DLD1 (cell line): ENCODE results near the gene ARVCF.

Experiments
- in situ Hi-C: cut with HindIII; loops from 2 replicates; pipeline ENCODE4 v1.10.0; 2017; ENCODE audit warnings: low sequenced_read_pairs

The ARVCF gene

DNA sequence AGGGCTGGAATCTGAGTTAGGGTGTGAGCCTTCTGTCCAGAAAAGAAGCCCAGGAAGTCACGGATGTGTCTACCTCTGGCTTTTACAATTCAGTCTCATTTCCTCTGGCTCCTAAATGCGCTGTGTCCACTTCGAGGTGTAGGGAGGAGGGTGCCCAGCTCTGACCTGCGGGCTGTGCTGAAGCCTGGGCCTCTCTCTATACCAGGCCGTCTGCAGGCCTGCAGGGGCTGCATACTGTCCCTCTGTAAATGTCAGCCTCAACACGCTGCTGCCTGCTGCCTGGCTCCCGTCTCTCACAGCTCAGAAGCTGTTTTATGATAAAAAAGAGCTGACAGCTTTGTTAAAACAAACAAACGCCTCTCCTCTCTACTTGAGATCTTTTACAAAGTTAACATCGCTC, 14.5 kb downstream of the ARVCF start:
- in situ Hi-C loops, result no loop called here

DNA sequence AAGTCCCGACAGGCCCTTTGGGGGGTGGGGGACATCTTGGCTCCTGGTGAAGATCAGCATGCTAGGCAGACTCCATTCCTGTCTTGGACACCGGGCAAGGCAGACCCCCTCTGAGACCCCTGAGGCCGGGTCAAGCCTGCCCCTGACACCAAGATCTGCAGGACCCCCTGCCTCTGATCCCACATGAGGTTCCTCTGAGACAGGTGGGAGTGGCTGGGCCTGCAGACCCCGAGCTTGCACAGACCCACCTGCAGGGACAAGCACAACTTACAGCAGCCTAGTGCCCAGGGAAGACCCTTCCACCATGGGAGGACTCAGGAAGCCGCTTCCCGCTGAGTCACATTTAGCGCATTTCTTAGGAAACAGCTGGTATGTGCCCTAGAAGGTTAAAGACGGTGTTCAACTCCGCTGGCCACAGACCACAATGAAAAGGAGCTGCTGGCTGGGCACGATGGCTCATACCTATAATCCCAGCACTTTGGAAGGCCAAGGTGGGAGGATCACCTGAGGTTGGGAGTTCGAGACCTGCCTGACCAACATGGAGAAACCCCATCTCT, 15.5 kb downstream of the ARVCF start:
- in situ Hi-C loops, result no loop called here

DNA sequence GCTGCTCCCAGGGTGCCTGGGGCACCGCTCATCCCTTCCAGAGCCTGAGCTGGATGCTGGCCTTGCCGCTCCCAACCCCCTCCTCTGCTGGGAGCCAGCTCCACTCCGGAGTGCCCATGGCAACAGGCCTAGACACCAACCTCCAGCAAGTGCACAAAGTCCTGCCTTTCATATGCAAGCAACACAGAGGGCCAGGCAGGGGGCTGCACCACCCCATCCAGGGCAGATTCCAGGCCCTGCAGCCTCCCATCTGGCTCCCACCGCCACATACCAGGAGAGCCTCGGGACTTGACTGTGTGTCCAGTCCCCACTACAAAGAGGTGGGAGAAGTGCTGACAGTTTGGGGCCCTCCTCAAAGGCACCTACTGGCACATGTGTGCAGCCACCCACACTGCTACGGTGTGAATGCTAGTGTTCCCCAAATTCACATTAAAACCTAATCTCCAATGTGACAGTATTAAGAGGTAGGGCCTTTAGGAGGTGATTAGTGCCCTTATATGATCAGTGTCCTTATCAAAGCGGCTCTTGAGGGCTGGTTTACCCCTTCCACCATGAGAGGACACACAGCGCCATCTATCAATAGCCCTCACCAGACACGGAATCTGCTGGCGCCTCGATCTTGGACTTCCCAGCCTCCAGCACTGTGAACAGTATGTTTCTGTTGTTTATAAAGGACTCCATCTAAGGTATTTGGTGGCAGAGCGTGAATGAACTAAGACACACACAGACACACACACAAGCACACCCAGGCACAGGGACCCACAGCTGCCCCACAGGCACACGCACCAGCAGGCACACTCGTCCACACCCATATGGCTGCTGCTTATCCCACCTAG, 16.2 kb downstream of the ARVCF start:
- in situ Hi-C loops, result no loop called here

DNA sequence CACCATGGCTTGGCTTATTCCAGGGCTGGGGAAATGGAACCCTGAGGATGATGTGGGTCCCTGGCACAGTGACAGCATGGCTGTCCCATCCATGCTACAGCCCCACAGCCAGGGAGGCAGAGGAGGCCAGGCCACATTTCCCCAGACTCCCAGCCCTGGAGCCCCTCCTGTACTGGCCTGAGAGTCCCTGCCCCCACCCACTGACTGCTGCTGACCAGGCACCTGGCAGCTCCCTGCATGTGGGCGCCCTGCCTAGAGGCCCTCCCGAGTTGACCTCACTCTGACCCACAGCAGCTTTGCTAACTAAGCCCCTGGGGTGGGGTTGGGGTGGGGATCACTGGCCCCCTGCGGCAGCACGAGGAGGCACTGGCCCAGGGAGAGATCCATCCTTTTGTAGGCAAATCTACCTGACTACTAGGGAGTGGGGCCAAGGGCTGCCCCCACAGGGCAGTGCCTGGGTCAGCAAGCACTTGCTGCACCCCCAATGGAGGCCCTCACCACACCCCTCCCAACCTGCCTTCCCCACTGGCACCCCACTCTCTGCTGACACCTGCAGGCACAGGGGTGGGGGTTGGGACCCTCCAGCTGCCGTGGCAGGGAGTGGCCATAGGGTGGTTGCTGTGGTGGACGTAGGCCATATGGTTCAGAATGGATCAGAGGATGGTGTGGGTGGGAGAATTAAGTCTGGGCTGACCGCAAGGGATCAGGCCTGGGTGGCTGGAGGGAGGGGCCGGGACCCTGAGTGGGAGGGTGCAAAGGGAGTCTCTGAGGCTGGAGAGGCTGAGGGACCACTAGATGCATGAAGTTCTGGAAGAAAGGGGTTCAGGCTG, 17.4 kb downstream of the ARVCF start:
- in situ Hi-C loops, result no loop called here

DNA sequence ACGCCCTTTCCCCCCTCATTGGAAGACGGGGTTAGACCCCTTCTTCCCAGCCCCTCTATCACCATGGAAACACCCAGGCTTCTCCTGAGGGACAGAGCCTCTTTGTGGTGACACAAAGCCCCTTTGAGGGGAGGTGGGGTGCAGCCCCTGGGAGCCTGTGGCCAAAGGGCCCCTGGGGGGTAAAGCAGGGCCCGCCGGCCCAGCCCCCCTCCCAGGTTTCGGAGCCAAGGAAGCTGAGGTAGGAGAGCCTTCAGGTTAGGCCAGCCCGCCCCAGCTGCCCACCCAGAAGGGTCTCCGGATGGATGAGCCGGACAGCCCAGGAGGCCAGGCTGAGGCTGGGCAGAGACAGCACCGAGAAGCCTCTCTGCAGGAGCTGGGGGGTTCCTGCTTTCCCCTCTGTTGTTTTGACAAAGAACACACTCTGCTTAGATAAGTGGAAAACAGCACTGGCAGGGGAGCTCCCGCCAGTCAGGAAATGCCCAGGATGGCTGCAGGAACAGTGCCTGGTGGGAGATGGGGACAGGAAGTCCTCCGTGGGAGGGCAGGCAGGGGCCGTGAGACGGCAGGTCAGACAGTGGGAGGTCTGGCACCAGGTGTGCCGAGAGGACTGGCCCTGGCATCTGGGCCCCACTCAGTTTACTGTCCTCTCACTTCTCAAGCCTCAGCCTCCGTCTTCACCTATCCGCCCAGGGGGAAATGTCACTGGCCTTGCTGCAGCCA, 18.2 kb downstream of the ARVCF start:
- in situ Hi-C loops, result no loop called here

DNA sequence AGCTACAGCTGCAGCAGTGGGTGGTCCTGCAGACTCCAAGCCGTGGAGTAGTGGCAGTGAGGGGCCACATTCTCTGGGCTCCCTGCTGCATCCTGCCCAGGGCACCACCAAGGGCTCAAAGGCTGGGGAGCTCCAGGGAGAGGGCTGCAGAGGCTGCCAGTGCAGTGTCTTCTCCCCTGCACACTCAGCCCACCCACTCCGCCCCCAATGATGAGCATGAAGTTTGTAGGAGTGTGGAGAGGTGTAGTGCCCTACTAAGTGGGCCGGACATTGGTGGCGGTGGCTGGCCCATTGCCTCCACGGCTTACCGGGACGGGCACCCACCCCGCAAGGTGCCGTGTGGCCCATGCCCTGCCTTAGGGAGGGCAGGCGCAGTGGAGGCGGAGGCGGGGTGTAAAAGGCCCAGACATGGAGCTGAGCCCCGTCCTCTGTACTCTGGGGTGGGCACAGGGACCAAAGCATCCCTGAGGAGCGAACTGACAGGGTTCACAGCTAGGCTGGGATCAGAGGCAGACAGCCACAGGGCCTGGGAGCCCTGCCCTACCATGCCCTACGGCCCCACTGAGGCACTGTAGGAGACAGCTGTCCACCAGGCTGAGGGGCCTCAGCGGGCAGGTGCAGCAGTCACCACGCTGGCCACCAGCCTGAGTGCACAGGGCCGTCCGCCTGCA, 18.9 kb downstream of the ARVCF start:
- in situ Hi-C loops, result no loop called here

DNA sequence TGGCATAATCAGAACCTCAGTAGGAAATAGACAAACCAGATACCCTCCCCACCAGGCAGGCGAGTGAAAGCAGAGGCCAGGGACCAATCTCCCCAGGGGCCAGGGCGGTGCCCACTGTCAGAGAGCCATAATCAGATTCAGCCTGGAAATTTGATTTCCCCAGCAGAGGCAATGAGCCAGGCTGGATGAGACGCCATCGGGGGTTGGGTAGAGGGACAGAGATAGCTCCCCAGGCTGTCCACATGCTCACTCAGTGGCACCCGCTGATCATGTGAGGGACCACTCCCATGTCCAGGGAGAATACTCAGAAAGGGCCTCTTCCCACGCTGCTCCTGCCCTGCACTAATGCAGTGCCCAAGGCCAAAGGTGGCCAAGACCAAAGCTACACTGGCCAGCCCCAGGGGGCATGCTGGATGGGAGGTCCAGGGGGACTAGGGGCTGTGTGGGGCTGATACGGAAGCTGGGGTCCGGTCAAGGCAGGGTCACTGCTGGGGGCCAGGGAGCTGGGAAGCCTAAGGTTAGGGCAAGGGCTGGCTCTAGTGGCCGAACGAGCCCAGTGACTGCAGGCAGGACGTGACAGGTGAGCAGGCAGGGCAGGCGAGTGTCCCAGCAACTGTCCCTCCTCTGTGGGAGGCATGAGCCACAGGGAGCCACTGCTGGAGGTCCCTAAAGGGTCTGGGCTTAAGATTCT, 19.8 kb downstream of the ARVCF start:
- in situ Hi-C loops, result no loop called here

DNA sequence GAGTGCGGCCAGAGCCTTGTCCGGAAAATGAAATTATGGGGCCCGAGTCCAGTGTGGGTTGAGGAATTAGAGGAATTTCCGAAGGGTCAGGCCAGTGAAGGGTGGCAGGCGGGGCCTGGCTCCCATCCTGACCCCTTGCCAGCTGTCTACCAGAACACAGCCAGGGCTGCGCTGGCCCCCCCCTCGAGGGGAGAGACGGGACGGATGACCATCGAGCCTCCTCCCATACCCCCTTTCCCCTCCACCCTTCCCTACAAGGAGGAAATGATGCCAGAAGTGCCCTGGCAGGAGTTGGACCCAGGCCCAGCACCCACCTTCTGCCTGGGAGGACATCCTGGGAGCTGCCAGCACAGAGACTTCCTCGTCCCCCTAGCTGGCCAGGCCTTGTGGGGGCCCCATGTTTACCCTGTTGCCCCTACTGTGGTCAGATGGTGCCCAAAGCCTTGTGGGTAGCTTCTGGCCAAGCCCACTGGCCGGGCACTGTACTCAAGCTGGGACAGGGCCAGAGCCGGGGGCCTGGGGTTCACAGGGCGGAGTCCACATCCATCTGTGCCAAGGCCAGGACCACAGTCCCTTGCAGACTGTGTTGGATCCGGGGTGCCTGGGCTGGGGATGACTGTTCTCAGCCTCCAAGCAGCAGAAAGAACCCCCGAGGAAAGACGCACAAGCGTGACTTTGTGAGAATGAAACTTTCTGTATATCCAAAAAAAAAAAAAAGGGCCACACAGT, 20.8 kb downstream of the ARVCF start:
- in situ Hi-C loops, result no loop called here

DNA sequence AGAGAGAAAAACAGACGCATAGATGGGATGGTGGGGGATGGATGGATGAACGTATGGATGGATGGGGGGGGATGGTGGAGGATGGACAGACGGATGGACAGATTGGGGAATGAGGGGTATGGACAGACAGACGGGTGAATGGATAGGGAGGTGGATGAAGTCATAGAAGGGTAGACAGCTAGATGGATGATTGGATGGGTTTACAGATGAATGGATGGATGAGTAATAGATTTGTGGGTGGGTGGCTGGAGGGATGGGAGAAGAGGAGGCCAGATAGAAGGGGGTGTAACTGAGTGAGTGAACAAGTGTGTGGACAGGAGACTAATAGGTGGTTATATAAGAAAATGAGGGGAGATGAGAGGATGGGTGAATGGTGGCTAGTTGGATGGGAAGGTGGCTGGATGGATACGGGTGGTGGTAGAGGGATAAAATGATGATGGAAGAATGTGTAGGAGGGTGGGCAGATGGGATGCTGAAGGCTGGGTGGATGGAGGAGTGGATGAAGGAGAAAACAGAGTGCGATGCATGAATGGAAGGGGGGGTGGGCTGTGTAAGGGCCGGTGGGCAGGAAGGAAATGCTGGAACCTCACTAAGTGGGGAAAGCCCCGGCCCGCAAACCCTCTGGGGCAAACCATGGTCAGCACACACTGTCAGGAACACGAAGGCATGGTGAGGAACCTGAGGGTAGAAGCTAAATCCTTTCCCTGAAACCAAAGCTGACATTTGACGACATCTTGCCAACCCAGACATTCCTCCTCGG, 21.6 kb downstream of the ARVCF start:
- in situ Hi-C loops, result no loop called here

DNA sequence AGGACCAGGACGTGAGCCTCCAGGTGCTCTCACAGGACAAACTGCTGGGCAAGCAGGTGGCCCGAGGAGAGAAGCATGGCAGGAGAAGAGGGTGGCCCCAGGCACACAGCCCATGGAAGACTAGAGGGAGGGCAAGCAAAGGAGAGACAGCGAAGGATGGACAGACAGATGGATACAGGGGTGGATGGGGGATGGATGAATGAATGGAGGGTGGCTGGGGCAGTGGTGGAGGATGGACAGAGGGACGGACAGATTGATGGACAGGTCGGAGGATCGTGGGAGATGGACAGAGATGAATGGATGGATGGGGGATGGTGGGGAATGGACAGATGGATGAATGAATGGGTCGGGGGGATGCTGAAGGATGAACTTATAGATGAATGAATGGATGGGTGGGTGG, 22.7 kb downstream of the ARVCF start:
- in situ Hi-C loops, result no loop called here

DNA sequence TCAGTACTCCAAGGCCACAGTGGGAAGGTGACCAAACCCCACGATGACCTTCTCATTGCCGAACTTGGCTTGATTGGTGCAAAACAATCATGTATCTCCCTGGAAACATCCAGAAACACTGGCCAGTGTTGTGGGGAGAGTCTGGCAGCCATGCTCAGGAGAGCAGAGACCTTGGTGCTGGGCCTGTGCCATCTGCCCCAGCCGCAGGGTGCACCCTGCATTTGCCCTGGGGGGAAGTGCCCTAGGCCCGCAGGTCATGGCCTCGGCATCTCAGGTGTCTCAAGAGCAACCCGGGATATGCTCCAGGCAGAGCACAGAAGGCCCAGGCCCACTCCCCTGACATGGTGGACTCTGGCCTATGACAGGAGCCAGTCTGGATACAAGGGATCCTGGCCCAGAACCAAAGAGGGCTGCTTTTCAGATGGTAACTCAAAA, 23.7 kb downstream of the ARVCF start:
- in situ Hi-C loops, result no loop called here

DNA sequence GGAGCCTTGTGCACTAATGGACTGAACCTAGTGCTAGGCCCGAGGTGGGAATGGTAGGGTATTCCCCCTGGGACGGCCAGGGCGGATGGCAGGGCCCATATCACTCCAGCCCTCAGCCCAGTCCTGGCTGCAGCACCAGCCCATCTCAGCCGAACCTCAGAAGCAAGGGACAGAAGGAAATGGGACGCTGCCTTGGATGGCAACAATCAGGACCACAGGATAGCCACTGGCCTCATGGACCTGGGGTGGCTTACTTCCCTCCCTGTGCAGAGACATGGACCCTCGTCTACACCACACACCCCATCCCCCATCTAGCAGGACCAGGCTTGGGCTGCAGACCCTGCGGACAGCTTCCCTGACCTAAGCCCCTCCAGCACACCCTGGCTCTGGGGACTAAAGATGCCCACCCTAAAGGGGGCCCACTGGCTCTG, 24.1 kb downstream of the ARVCF start:
- in situ Hi-C loops, result no loop called here

DNA sequence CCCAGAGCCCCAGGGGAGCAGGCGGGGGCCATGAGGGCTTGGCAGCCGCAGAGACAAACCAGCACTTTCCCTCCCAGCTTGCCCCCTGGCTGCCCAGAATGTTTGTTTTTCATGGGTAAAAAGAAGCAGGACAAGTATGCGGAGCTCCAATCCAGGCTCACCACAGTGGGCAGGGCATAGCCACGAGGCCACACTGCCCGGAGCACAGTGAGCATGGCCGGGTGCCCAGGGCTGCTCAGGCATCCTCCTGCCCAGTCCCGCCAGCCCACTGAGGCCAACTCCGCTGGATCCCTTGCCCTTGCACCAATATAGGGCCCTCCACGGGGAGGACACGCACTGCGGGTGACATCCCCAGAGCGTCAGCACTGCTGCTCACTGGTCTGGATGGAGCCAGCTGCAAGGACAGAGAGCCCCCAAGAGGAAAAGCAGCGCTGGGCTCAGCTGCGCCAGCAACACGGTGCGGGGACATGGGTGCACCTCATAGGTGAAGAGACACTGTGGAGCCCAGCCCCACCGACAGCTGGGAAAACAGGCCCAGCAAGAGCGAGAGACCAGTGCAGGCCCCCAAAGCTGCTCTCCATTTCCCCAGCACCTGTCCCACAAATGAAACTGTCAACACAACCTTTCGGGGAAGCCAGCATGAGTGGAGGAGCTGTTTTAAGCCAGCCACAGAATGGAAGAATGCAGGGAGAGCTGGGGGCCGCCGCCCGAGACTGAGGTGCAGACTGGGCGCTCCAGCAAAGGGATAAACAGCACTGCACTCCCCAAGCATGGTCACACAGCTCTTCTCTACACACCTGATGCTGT, 24.8 kb downstream of the ARVCF start:
- in situ Hi-C loops, result no loop called here

DNA sequence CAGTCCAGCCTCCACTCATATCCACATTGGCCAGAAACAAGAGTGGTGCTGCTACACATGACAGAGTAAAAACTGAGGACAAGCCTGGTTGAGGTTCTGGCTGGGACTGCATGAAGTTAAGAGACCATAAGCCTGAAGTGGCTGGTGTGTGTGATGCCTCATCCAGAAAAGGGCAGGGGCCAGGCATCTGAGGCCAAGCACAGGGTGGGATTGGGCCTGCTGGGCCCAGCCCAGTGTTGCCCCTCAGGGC, 25.3 kb downstream of the ARVCF start:
- in situ Hi-C loops, result no loop called here

DNA sequence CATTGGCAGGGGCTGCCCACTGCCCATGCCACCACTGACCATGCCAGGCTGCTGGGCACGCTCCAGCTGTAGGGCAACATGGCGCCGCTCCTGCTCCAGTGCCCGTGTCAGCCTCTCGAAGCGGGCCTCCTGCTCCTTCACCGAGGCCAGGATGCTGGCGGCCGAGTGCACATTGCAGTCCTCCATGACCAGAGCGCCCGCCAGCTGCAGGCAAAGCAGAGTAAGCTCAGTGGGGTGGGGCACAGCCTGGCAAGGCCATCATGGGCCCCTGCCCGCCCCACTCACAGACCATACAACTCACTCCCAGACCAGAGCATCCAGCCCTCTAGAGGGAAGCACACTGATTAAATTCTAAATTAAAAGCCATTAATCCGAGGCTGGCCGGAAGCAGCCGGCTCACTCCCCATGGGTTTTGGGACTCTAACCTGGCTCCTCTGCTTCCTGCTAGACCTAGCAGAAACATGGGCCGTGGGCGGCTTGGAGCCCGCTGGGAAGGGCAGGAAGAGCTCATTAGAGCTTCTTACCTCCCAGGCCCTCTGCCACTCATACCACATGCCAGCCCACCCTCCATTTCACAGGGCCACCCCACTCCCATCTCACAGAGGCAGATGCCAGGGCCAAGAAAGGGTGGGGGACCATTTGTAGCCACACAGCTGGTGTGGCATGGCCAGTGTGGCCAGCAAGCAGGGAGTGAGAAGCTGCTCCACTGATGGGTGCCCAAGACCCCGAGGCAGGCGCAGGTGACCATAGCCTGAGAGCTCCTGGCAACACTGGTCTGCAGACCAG, 25.8 kb downstream of the ARVCF start:
- in situ Hi-C loops, result no loop called here

DNA sequence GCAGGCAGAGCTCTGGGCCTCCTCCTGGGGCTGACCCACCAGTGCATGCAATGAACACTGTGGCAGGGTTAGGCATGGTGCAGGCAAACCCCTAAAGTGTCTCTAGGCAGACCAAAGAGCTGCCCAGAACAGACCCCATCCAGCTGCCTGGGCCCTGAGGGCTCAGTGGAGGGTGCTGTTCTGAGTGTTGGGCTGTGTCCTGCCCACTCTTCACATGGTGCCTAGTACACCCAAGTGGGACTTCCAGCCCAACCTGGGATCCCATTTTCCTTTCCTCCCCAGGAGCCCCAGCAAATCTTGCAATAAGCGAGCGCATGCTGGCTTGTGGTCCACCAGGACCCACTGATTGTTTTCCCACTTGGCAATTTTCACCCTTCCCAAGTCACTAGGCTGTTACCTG, 26.4 kb downstream of the ARVCF start:
- in situ Hi-C loops, result no loop called here

DNA sequence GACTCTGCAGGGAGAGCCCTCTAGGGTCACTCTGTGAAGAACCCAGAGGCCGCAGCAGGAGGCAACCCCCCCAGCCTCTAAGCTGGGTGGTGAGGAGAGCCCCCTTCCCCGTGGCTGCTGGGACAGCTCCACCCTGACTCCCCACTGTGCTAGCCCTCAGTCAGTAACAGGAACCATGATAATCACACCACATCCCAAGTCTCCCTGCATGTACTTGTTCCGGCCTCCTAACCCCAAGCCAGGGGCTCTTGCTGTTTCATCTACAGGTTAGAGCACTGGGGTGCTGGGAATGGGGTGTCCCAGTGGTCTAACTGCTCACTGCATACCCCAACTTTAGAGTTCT, 26.9 kb downstream of the ARVCF start:
- in situ Hi-C loops, result no loop called here
